ENCODE data around the gene RLBP1.

The RLBP1 gene

GRCh38 chr15:89177633-89178306, 43.6 kb downstream of the RLBP1 start:
- DNase-seq: peak; percentile 66 to 76

GRCh38 chr15:89177116-89177515, 44.3 kb downstream of the RLBP1 start:
- no peak for DNase-seq

- no peak for DNase-seq
Measured at GRCh38 chr15:89175617-89176191, 45.7 kb downstream of the RLBP1 start.

- DNase-seq: no peak
Measured at GRCh38 chr15:89174476-89174875, 46.9 kb downstream of the RLBP1 start.

GRCh38 chr15:89172921-89173320, 48.5 kb downstream of the RLBP1 start:
- DNase-seq: no peak

- DNase-seq: peak; percentile 44 to 63
Measured at GRCh38 chr15:89171136-89172072, 50.0 kb downstream of the RLBP1 start.

GRCh38 chr15:89170364-89170763, 51.0 kb downstream of the RLBP1 start:
- no peak for DNase-seq

GRCh38 chr15:89168316-89168833, 53.0 kb downstream of the RLBP1 start:
- no peak for DNase-seq

- peak; percentile 72 to 81 for DNase-seq
Measured at GRCh38 chr15:89167267-89168176, 53.9 kb downstream of the RLBP1 start.

GRCh38 chr15:89165677-89166076, 55.7 kb downstream of the RLBP1 start:
- DNase-seq: no peak

- no peak for DNase-seq
Measured at GRCh38 chr15:89164712-89165211, 56.6 kb downstream of the RLBP1 start.

GRCh38 chr15:89163271-89164055, 57.9 kb downstream of the RLBP1 start:
- DNase-seq: no peak

GRCh38 chr15:89161666-89162065, 59.7 kb downstream of the RLBP1 start:
- DNase-seq: no peak
